HG02885 (cell line): ENCODE data around the gene TTLL6.

Source experiments
- ATAC-seq: cut with Tn5 transposase; IDR thresholded peaks from one replicate; pipeline ENCODE4 v1.9.1; 2021; ENCODE audit warnings: mild to moderate bottlenecking; ENCODE audit not compliant: unreplicated experiment, poor library complexity

The TTLL6 gene

GRCh38 chr17:48746916-48747444 is 70.0 kb downstream of the TTLL6 start:
- no peak for ATAC-seq

- no peak for ATAC-seq
These were observed 71.4 kb downstream of the TTLL6 start for GRCh38 chr17:48745381-48746275.

- ATAC-seq, result no peak
These were observed 76.5 kb downstream of the TTLL6 start for GRCh38 chr17:48740537-48740936.

- no peak for ATAC-seq
These were observed 78.1 kb downstream of the TTLL6 start for GRCh38 chr17:48738803-48739526.

- ATAC-seq, result no peak
These were observed 78.6 kb downstream of the TTLL6 start for GRCh38 chr17:48738424-48738802.

GRCh38 chr17:48737330-48738043 is 79.5 kb downstream of the TTLL6 start:
- no peak for ATAC-seq

GRCh38 chr17:48735062-48735351 is 82.0 kb downstream of the TTLL6 start:
- no peak for ATAC-seq

- no peak for ATAC-seq
These were observed 82.5 kb downstream of the TTLL6 start for GRCh38 chr17:48734333-48735061.

GRCh38 chr17:48733632-48734328 is 83.2 kb downstream of the TTLL6 start:
- no peak for ATAC-seq

GRCh38 chr17:48732688-48733629 is 84.1 kb downstream of the TTLL6 start:
- no peak for ATAC-seq

GRCh38 chr17:48731355-48731754 is 85.7 kb downstream of the TTLL6 start:
- ATAC-seq, result no peak

GRCh38 chr17:48730240-48730550 is 86.8 kb downstream of the TTLL6 start:
- no peak for ATAC-seq

- ATAC-seq, result no peak
These were observed 87.4 kb downstream of the TTLL6 start for GRCh38 chr17:48729335-48730239.

- no peak for ATAC-seq
These were observed 88.5 kb downstream of the TTLL6 start, which contains the start of gene HOXB13 for GRCh38 chr17:48728232-48729231. TSS of gene HOXB13 (minus strand) at chr17:48728750. CDS start at chr17:48728593, 157 bp downstream.

- ATAC-seq, result no peak
These were observed 89.4 kb downstream of the TTLL6 start for GRCh38 chr17:48727415-48728175.

GRCh38 chr17:48726916-48727286 is 90.1 kb downstream of the TTLL6 start:
- ATAC-seq, result no peak
